Endothelial cell of umbilical vein (primary cell): ENCODE measurements around the gene EDRF1. TPM values are rescaled to one million over a fixed set of nuclear protein-coding genes. Genes with fewer than 3 reads are reported as not detected.

ENCODE experiments used
- BruUV-seq: library from RNA; stranded (reverse); fragments of 400-500 nt; replicated peaks from 2 replicates; lab custom pipeline; 2021; lab: Mats Ljungman, UMichigan
- CTCF ChIA-PET: fragments of 300-600, 350-600 bp; sonication (Branson Sonifier 250); formaldehyde crosslinking; loops from one replicate; lab custom pipeline; 2021; ENCODE audit warnings: antibody characterized with exemption, inconsistent platforms; lab: Charles Lee
- POLR2A ChIA-PET: fragments of 300-600, 350-600 bp; sonication (Branson Sonifier 250); formaldehyde crosslinking; loops from one replicate; lab custom pipeline; 2021; ENCODE audit warnings: antibody characterized with exemption, inconsistent platforms; lab: Charles Lee
- DNase-seq: peaks from one replicate; pipeline ENCODE4 v3.0.0-alpha.2; 2011; ENCODE audit warnings: low read depth, low spot score
- FAIRE-seq: peaks from 2 replicates; lab custom pipeline; 2011; peaks lifted over from hg19 to GRCh38; lab: Jason Lieb, UNC
- H2AFZ ChIP-seq: 2 replicates; pipeline ENCODE4 v1.6.0; 2012; ENCODE audit warnings: low read depth, low read length, control low read depth, inconsistent platforms
- H3K27ac ChIP-seq: 2 replicates; pipeline ENCODE4 v1.5.1; 2011; ENCODE audit warnings: low read depth, mild to moderate bottlenecking, control low read depth, low read length, moderate library complexity; ENCODE audit not compliant: insufficient read depth
- H3K27me3 ChIP-seq, 2 experiments: 2 replicates each; pipeline versions ENCODE4 v1.6.0 to v1.6.1; 2011; ENCODE audit warnings: low read length in 2 of 2, mixed read lengths in 1 of 2; ENCODE audit not compliant: control insufficient read depth in 2 of 2, insufficient read depth in 2 of 2
- H3K36me3 ChIP-seq, 2 experiments: 2 replicates in 1 of 2; 3 replicates in 1 of 2; pipeline ENCODE4 v1.5.1; 2011; ENCODE audit warnings: low read length in 2 of 2, mild to moderate bottlenecking in 1 of 2, moderate library complexity in 1 of 2; ENCODE audit not compliant: control insufficient read depth in 2 of 2, insufficient read depth in 2 of 2; ENCODE audit errors: extremely low read depth in 1 of 2
- H3K4me1 ChIP-seq: 3 replicates; pipeline ENCODE4 v1.5.1; 2011; ENCODE audit warnings: mild to moderate bottlenecking, low read length; ENCODE audit not compliant: control insufficient read depth, insufficient read depth; ENCODE audit errors: extremely low read depth
- H3K4me2 ChIP-seq: 2 replicates; pipeline ENCODE4 v1.6.1; 2011; ENCODE audit warnings: low read length, control low read depth, mixed read lengths; ENCODE audit not compliant: insufficient read depth
- H3K4me3 ChIP-seq, 3 experiments: fragments of 200-600 bp in 1 of 3; sonication (generic), shearing (Covaris generic) in 1 of 3; replicated peaks in 1 of 3; 2 replicates each; pipeline ENCODE4 v1.5.1; 2011 to 2016; ENCODE audit warnings: control low read depth in 3 of 3, low read length in 3 of 3, mild to moderate bottlenecking in 2 of 3, inconsistent platforms in 1 of 3, low read depth in 1 of 3, moderate library complexity in 1 of 3; ENCODE audit not compliant: insufficient read depth in 1 of 3
- H3K79me2 ChIP-seq: 2 replicates; pipeline ENCODE4 v1.6.0; 2012; ENCODE audit warnings: low read length, inconsistent platforms; ENCODE audit not compliant: control insufficient read depth, insufficient read depth
- H3K9ac ChIP-seq: replicated peaks from 2 replicates; pipeline ENCODE3; 2011; ENCODE audit warnings: low read length, control low read depth; ENCODE audit not compliant: insufficient read depth; ENCODE audit errors: extremely low read depth
- H3K9me1 ChIP-seq: replicated peaks from 3 replicates; pipeline ENCODE4 v1.6.0; 2011; ENCODE audit warnings: mild to moderate bottlenecking, low read length; ENCODE audit not compliant: control insufficient read depth, insufficient read depth; ENCODE audit errors: extremely low read depth
- H3K9me3 ChIP-seq: replicated peaks from 2 replicates; pipeline ENCODE4 v1.5.1; 2012; ENCODE audit warnings: low read length, inconsistent platforms; ENCODE audit not compliant: control insufficient read depth, insufficient read depth
- H4K20me1 ChIP-seq: replicated peaks from 2 replicates; pipeline ENCODE3; 2011; ENCODE audit warnings: mild to moderate bottlenecking, low read length; ENCODE audit not compliant: control insufficient read depth, insufficient read depth; ENCODE audit errors: extremely low read depth
- CTCF ChIP-seq, 2 donors: IDR thresholded peaks; 1 replicate in 1 of 2; 2 replicates in 1 of 2; pipeline ENCODE4 v1.5.1; 2011; ENCODE audit warnings: low read length in 2 of 2, mild to moderate bottlenecking in 2 of 2, moderate library complexity in 2 of 2, control low read depth in 1 of 2, inconsistent platforms in 1 of 2, low read depth in 1 of 2; ENCODE audit not compliant: insufficient read depth in 1 of 2; ENCODE audit errors: extremely low read depth in 1 of 2
- EZH2 ChIP-seq: IDR thresholded peaks from 2 replicates; pipeline ENCODE4 v1.6.1; 2012; ENCODE audit warnings: borderline replicate concordance, low read depth, mild to moderate bottlenecking, moderate library complexity, low read length, inconsistent platforms; ENCODE audit not compliant: severe bottlenecking
- FOS ChIP-seq: IDR thresholded peaks from 2 replicates; pipeline ENCODE4 v1.6.1; 2011; ENCODE audit warnings: mild to moderate bottlenecking, low read length, moderate library complexity, borderline replicate concordance; ENCODE audit not compliant: insufficient read depth
- GATA2 ChIP-seq: IDR thresholded peaks from 2 replicates; pipeline ENCODE4 v1.7.0; 2011; ENCODE audit warnings: low read depth, mild to moderate bottlenecking, moderate library complexity, mixed read lengths, low read length; ENCODE audit not compliant: insufficient read length, insufficient read depth
- JUN ChIP-seq: IDR thresholded peaks from 2 replicates; pipeline ENCODE4 v1.6.1; 2011; ENCODE audit warnings: borderline replicate concordance, low read depth; ENCODE audit not compliant: insufficient read length, insufficient read depth
- MAX ChIP-seq: IDR thresholded peaks from 2 replicates; pipeline ENCODE4 v1.6.1; 2011; ENCODE audit not compliant: insufficient read depth, insufficient read length
- MYC ChIP-seq: IDR thresholded peaks from one replicate; pipeline ENCODE4 v1.6.1; 2011; ENCODE audit warnings: mild to moderate bottlenecking, low read depth, low read length
- POLR2A ChIP-seq: IDR thresholded peaks from 2 replicates; pipeline ENCODE4 v1.6.1; 2012; ENCODE audit warnings: low read depth, mild to moderate bottlenecking, control low read depth, low read length
- POLR2AphosphoS5 ChIP-seq: IDR thresholded peaks from 2 replicates; pipeline ENCODE4 v1.6.1; 2012; ENCODE audit warnings: low read depth, mild to moderate bottlenecking, control low read depth, low read length, moderate library complexity; ENCODE audit not compliant: insufficient read depth
- dilution Hi-C: fragments of 300-500 bp; cut with MboI; formaldehyde crosslinking; loops from one replicate; pipeline ENCODE4 v1.15.0; 2019; ENCODE audit warnings: low sequenced_read_pairs; ENCODE audit not compliant: extremely low pct_ligation_motif_present
- intact Hi-C: fragments of 100-400 bp; cut with micrococcal nuclease; formaldehyde crosslinking; loops from one replicate; pipeline ENCODE4 v1.10.0; 2022
- polyA plus RNA-seq, 4 experiments: library from polyadenylated mRNA; depleted of rRNA in 3 of 4; stranded (reverse) in 3 of 4; unstranded in 1 of 4; fragments of >200 nt; gene quantifications; 2 replicates each; pipeline versions ENCODE4 v1.2.1 to v1.2.3, GENCODE V29; 2011 to 2012; ENCODE audit warnings: missing spikeins in 1 of 4
- total RNA-seq: library from RNA; stranded (reverse); gene quantifications from 2 replicates; pipeline ENCODE4 v1.2.3, GENCODE V29; 2021

The EDRF1 gene
- total and polyA plus RNA-seq, 2 donors (not counting 3 experiments of a cell fraction or from before 2014, with no cell fraction given) = 11.6 to 27.8 TPM

- Histone ChIP-seq H3K27me3 (peaks cover 0 to 11% of the 10 kb centered on the region in 2 experiments), H2AFZ (no peak overlapping the region), H3K9ac (no peak overlapping the region), H4K20me1 (no peaks in the 10 kb centered on the region), H3K4me2 (no peak overlapping the region), H3K9me1 (no peaks in the 10 kb centered on the region), H3K9me3 (no peaks in the 10 kb centered on the region), H3K4me1 (no peaks in the 10 kb centered on the region), H3K79me2 (no peaks in the 10 kb centered on the region), H3K4me3 (no peak overlapping the region), H3K36me3 (no peaks in the 10 kb centered on the region), H3K27ac (no peak overlapping the region)
- POLR2A ChIA-PET = no interaction called here
- dilution Hi-C loops = no loop called here
- BruUV-seq = no TSS peak
- FAIRE-seq (no peak), DNase-seq (no peak)
- no peak for TF ChIP-seq GATA2
- TF ChIP-seq MYC = no peak
- no peak for TF ChIP-seq CTCF (IDR thresholded peaks at IDR 0.05; ENCODE audit: extremely low read depth in 1 of 2, insufficient read depth in 1 of 2, low read depth in 1 of 2, low read length in 2 of 2)
- TF ChIP-seq EZH2 = no peak
- no peak for TF ChIP-seq MAX
- TF ChIP-seq POLR2A = no peak
- TF ChIP-seq POLR2AphosphoS5 = no peak
- TF ChIP-seq FOS = no peak
- TF ChIP-seq JUN = no peak
- CTCF ChIA-PET = no interaction called here
- intact Hi-C loops = no loop called here
These were observed 31.9 kb upstream of the EDRF1 start for GRCh38 chr10:125687507-125688185.
